Thoracic aorta (tissue), 2 donors: ENCODE measurements around the gene AKAP6. TPM values are rescaled to one million over a fixed set of nuclear protein-coding genes. Genes with fewer than 3 reads are reported as not detected.

ENCODE experiments used
- ATAC-seq: fragments of 150-250 bp; one replicate; pipeline ENCODE4 v1.8.0; 2017; ENCODE audit warnings: low read depth; ENCODE audit not compliant: insufficient number of reproducible peaks, low FRiP score
- DNase-seq: peaks from one replicate; pipeline ENCODE4 v3.0.0-alpha.2; 2020; ENCODE audit warnings: low spot score
- H3K27ac ChIP-seq, 2 donors: fragments of 200-600 bp; sonication (generic); 1 replicate in 1 of 2; 2 replicates in 1 of 2; pipeline ENCODE4 v1.5.1; 2016; ENCODE audit warnings: mild to moderate bottlenecking in 2 of 2, moderate library complexity in 2 of 2
- H3K27me3 ChIP-seq: fragments of 200-600 bp; sonication (generic); replicated peaks from 2 replicates; pipeline ENCODE4 v1.6.0; 2016; ENCODE audit warnings: mild to moderate bottlenecking; ENCODE audit not compliant: insufficient read depth
- H3K36me3 ChIP-seq: fragments of 200-600 bp; sonication (generic); one replicate; pipeline ENCODE4 v1.5.1; 2016
- H3K4me1 ChIP-seq, 2 donors: fragments of 200-600 bp; sonication (generic); 1 replicate in 1 of 2; 2 replicates in 1 of 2; pipeline versions ENCODE4 v1.5.1 to v1.6.0; 2016; ENCODE audit warnings: low read depth in 2 of 2, mild to moderate bottlenecking in 1 of 2; ENCODE audit not compliant: control insufficient read depth in 1 of 2
- H3K4me3 ChIP-seq: fragments of 200-600 bp; sonication (generic); 2 replicates; pipeline ENCODE4 v1.5.1; 2016; ENCODE audit warnings: mild to moderate bottlenecking
- H3K9me3 ChIP-seq: fragments of 200-600 bp; sonication (generic); 2 replicates; pipeline ENCODE4 v1.5.1; 2016
- total RNA-seq, 2 donors: library from RNA; depleted of rRNA; stranded (reverse); fragments of >200 nt; gene quantifications; one replicate each; pipeline versions ENCODE4 v1.1.0 to v1.2.3, GENCODE V29; 2016
- TF ChIP-seq, protein P1 (sequence below): fragments of 200-600 bp; sonication (generic); IDR thresholded peaks from one replicate; pipeline ENCODE4 v1.5.1; 2019; ENCODE audit warnings: antibody characterized with exemption

AKAP6 gene
- total RNA-seq, 2 donors from 2014 or later, result 78.9 to 104 TPM

DNA sequence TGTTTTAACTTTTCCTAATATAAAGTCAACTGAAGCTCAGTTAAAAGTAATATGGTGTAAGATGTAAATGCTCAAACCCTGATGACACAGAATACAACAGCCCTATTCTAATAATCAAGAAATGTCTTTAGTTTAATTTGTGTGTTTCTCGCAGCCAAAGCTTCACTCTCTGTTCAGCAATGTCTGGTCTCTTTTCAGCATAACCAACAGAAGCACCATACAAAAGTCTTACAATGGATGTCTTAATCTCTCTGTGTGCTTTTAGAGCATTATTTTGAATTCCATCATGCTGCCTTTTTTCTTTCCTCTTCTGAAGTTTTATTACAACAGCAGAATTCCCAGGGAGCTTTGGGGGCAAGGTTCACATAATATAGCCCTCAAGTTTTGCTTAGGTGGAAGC lies 399.4 kb downstream of the AKAP6 start:
- DNase-seq, result no peak
- Histone ChIP-seq H3K9me3 (no peaks in the 10 kb centered on the region), H3K27me3 (no peaks in the 10 kb centered on the region), H3K27ac (no peak overlapping the region), H3K4me1 (peaks cover 2 to 29% of the 10 kb centered on the region in 2 donors), H3K36me3 (no peaks in the 10 kb centered on the region), H3K4me3 (no peak overlapping the region)
- no peak for ATAC-seq
- TF ChIP-seq, protein P1, sequence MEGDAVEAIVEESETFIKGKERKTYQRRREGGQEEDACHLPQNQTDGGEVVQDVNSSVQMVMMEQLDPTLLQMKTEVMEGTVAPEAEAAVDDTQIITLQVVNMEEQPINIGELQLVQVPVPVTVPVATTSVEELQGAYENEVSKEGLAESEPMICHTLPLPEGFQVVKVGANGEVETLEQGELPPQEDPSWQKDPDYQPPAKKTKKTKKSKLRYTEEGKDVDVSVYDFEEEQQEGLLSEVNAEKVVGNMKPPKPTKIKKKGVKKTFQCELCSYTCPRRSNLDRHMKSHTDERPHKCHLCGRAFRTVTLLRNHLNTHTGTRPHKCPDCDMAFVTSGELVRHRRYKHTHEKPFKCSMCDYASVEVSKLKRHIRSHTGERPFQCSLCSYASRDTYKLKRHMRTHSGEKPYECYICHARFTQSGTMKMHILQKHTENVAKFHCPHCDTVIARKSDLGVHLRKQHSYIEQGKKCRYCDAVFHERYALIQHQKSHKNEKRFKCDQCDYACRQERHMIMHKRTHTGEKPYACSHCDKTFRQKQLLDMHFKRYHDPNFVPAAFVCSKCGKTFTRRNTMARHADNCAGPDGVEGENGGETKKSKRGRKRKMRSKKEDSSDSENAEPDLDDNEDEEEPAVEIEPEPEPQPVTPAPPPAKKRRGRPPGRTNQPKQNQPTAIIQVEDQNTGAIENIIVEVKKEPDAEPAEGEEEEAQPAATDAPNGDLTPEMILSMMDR, result no peak

DNA sequence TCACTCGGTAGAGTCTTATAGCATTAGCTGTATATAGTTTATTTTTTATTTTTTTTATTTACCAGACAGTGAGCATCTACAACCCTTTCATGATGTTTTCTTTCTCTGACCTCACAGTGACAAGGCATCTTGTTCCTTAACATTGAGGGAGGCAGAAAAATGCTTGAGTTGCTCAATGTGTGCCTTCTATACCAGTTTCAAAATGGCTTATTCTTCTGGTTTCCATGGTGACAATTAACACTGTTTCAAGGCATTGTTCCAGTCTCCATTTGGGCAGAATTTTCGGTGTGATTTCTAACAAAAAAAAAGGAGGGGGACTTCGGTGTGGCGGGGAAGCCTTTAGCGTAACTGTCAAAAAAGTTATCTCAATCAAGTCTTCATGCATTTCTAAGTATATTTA lies 399.9 kb downstream of the AKAP6 start:
- TF ChIP-seq, protein P1, result no peak
- DNase-seq (no peak), ATAC-seq (no peak)
- Histone ChIP-seq H3K4me3 (no peak overlapping the region), H3K27me3 (no peaks in the 10 kb centered on the region), H3K36me3 (no peaks in the 10 kb centered on the region), H3K9me3 (no peaks in the 10 kb centered on the region), H3K27ac (no peak overlapping the region), H3K4me1 (peaks cover 2 to 31% of the 10 kb centered on the region in 2 donors)

DNA sequence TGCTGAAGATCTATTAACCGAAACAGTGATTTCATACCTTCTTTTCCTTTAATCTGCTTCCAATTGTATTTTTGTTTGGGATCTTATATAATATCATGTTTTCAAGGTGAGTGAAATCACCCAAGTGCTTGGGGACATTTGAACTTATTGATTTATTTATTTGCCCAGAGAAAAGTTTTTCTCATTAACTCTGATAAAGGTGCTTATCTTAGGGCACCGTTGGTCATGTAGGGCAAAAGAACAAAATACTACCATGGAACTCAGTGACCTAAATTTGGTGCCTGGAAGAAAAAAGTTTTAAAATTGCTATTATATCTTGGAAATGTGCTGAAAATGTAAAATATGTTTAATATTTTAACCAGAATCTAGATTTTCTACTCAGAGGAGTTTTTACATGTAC lies 402.2 kb downstream of the AKAP6 start:
- TF ChIP-seq, protein P1, result no peak
- H3K4me1 ChIP-seq, result peaks cover 0 to 14% of the 10 kb centered on the region in 2 donors
- ATAC-seq, result no peak
- DNase-seq, result no peak
- H3K9me3 ChIP-seq, result no peaks in the 10 kb centered on the region
- H3K27ac ChIP-seq, result no peak overlapping the region
- H3K27me3 ChIP-seq, result no peaks in the 10 kb centered on the region
- H3K4me3 ChIP-seq, result no peak overlapping the region
- no peaks in the 10 kb centered on the region for H3K36me3 ChIP-seq

DNA sequence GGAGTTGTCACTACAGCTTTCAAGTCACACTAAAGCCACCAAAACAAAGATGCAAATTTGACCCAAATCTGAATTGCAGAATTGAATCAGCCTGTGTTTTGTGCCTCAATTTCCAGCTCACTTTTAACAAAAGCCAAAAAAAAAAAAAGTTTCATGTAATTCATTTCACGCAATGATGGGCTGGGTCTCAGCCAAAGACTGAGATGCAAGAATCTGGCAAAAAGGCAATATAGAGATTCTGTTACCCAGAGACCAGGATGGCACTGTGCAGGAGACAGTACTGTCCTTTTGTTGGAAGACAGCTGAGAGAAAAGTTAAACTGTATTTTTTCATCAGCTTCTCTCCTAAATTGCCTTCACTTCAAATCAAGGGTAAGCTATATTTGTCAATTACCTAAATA lies 403.9 kb downstream of the AKAP6 start:
- Histone ChIP-seq H3K9me3 (no peaks in the 10 kb centered on the region), H3K27me3 (no peaks in the 10 kb centered on the region), H3K27ac (no peak overlapping the region), H3K4me1 (peaks cover 0 to 9% of the 10 kb centered on the region in 2 donors), H3K4me3 (no peak overlapping the region), H3K36me3 (no peaks in the 10 kb centered on the region)
- TF ChIP-seq, protein P1, result no peak
- ATAC-seq (no peak), DNase-seq (no peak)

DNA sequence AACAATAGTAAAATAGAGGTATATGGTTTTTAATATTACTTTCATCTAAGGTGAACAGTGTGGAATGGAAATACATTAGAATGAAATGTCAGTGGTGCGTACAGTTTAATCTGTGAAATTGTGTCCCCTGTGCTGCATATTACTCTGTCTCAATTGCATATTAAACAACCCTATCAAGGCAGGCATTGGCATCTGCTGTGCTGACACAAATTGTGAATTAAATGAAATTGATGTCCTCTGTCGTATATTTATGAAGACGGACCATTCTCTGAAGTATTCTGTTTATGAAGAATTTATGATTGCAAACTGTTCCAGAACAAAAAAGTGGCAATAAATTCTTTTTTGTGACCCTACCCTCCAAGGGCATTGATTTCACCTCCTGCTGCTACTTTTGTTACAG lies 405.2 kb downstream of the AKAP6 start:
- Histone ChIP-seq H3K36me3 (no peaks in the 10 kb centered on the region), H3K27me3 (no peaks in the 10 kb centered on the region), H3K27ac (no peak overlapping the region), H3K4me1 (peaks cover 0 to 9% of the 10 kb centered on the region in 2 donors), H3K9me3 (no peaks in the 10 kb centered on the region), H3K4me3 (no peak overlapping the region)
- no peak for DNase-seq
- no peak for ATAC-seq
- TF ChIP-seq, protein P1, result no peak
